Lower lobe of right lung (tissue), 2 donors: Measurements from ENCODE around the gene MGAT5B. TPM values are rescaled to one million over a fixed set of nuclear protein-coding genes. Genes with fewer than 3 reads are reported as not detected.

Experiments
- ATAC-seq, 2 donors: fragments of 200-7000 bp; cut with Tn5 transposase; one replicate each; pipeline ENCODE4 v1.9.1; 2020 to 2022; ENCODE audit warnings: mild to moderate bottlenecking in 2 of 2, moderate library complexity in 2 of 2
- DNase-seq: peaks from one replicate; pipeline ENCODE4 v3.0.0-alpha.2; 2020
- H3K27ac ChIP-seq: fragments of 200-600 bp; one replicate; pipeline ENCODE4 v1.8.0; 2022
- H3K27me3 ChIP-seq: fragments of 200-600 bp; one replicate; pipeline ENCODE4 v1.8.0; 2022; ENCODE audit warnings: low read depth
- H3K36me3 ChIP-seq: fragments of 200-600 bp; one replicate; pipeline ENCODE4 v1.8.0; 2022; ENCODE audit warnings: mild to moderate bottlenecking
- H3K4me1 ChIP-seq: fragments of 200-600 bp; one replicate; pipeline ENCODE4 v1.8.0; 2022
- H3K4me3 ChIP-seq: fragments of 200-600 bp; one replicate; pipeline ENCODE4 v1.8.0; 2022; ENCODE audit warnings: mild to moderate bottlenecking
- H3K9me3 ChIP-seq: fragments of 200-600 bp; one replicate; pipeline ENCODE4 v1.8.0; 2022
- intact Hi-C: fragments of 100-400 bp; cut with DNase I; formaldehyde crosslinking; loops from one replicate; pipeline ENCODE4 v1.11.0; 2022
- total RNA-seq: library from RNA; stranded (reverse); fragmentation: NEBNext Ultra II Directional; extraction: Animal tissue kit (Norgen Biotek cat#: 25700); gene quantifications from one replicate; pipeline ENCODE4 v1.2.1, GENCODE V29; 2021
- TF ChIP-seq, protein P1 (sequence below): fragments of 200-600 bp; IDR thresholded peaks from one replicate; pipeline ENCODE4 v1.8.0; 2022; ENCODE audit warnings: antibody characterized with exemption, mild to moderate bottlenecking
- donor health status: DM: no; HTN: yes; CAD: no; lungs with severe emphysema.

Gene MGAT5B
- total RNA-seq, 1 donor from 2014 or later: 1.3 TPM

DNA sequence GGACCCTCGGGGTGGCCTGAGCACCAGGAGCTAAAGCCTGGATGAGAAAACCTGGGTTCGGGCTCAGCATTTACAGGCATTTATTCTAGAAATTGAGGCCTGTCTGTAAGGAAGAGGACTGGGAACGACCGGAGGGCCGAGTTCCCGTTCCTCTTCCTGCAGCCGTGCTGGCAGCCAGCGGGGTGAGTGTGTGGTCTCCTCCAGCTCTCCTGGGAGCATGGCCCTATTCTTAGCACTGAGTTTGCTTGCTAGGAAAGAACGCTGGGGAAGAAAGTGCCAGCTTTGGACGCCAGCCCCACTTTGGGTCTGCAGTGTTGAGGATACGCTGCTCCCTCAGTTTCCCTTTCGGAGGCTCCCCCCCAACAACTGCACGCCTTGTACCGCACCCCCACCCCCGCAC, 49.6 kb downstream of the MGAT5B start:
- H3K36me3 ChIP-seq: no peaks in the 10 kb centered on the region
- intact Hi-C loops: no loop called here
- ATAC-seq: no peak
- TF ChIP-seq, protein P1, sequence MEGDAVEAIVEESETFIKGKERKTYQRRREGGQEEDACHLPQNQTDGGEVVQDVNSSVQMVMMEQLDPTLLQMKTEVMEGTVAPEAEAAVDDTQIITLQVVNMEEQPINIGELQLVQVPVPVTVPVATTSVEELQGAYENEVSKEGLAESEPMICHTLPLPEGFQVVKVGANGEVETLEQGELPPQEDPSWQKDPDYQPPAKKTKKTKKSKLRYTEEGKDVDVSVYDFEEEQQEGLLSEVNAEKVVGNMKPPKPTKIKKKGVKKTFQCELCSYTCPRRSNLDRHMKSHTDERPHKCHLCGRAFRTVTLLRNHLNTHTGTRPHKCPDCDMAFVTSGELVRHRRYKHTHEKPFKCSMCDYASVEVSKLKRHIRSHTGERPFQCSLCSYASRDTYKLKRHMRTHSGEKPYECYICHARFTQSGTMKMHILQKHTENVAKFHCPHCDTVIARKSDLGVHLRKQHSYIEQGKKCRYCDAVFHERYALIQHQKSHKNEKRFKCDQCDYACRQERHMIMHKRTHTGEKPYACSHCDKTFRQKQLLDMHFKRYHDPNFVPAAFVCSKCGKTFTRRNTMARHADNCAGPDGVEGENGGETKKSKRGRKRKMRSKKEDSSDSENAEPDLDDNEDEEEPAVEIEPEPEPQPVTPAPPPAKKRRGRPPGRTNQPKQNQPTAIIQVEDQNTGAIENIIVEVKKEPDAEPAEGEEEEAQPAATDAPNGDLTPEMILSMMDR: no peak
- peaks cover 11% of the 10 kb centered on the region for H3K27me3 ChIP-seq
- H3K27ac ChIP-seq: no peak overlapping the region
- H3K9me3 ChIP-seq: no peaks in the 10 kb centered on the region
- no peak overlapping the region for H3K4me3 ChIP-seq
- H3K4me1 ChIP-seq: no peaks in the 10 kb centered on the region
- no peak for DNase-seq

DNA sequence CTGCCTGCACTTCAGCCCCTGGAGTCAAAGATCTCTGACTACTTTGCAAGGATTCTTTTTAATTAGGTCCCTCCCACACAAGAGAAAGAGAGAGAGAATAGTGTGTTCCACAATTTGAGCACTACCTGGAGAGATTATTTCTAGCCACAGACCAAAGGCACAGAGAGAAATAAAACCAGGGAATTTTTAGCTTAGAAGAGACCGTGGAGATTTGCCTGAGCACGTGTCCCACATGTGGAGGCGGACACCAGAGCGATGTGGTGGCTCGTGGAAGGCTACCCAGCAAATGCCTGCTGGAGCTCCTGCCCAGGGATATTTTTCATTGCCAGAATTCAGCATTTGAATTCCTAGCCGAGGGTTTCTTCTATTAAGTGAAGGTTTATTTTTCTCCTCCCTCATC, 50.6 kb downstream of the MGAT5B start:
- H3K27me3 ChIP-seq: peaks cover 12% of the 10 kb centered on the region
- ATAC-seq (no peak), DNase-seq (no peak)
- intact Hi-C loops: no loop called here
- no peaks in the 10 kb centered on the region for H3K4me1 ChIP-seq
- no peak overlapping the region for H3K27ac ChIP-seq
- no peaks in the 10 kb centered on the region for H3K36me3 ChIP-seq
- H3K9me3 ChIP-seq: no peaks in the 10 kb centered on the region
- H3K4me3 ChIP-seq: no peak overlapping the region
- TF ChIP-seq, protein P1: no peak

DNA sequence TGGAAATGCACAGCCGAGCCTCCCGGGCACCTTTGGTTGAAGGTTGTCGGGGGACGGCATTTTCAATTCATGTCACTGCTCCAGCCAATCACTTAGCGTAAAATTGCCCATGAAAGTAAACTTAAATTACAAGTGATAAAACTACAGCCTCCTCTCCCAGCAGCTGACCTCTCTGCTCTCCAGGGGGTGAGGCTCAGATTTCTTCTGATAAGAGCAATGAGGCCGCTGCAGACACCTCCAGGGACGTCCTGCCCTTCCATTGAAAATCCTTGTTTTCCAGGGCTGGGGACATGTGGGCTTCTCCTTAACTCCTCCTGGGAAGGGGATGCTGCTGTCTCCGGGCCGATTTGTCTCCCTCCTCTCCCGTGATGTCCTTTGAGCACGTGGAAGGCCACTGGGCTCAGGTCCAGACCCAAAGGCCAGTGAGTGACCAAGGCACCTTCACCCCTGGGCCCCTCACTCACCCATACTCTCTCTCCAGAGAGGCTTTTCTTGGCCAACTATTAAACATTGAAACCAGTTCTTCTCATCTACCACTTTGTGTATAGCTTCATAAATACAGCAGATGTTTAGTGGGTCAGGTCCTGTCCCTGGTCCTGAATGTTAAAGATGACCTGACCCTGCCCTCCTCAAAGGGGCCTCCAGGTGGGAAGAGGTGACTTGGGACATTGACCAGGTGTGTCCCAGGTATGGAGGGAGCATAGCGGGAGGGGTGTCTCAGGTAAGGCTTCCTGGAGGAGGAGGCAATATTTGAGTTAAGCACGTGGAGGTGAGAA, 52.3 kb downstream of the MGAT5B start:
- no peak for DNase-seq
- no peaks in the 10 kb centered on the region for H3K9me3 ChIP-seq
- H3K27me3 ChIP-seq: peaks cover 16% of the 10 kb centered on the region
- TF ChIP-seq, protein P1: no peak
- H3K27ac ChIP-seq: no peak overlapping the region
- intact Hi-C loops: no loop called here
- no peaks in the 10 kb centered on the region for H3K4me1 ChIP-seq
- no peak overlapping the region for H3K4me3 ChIP-seq
- no peaks in the 10 kb centered on the region for H3K36me3 ChIP-seq
- no peak for ATAC-seq

DNA sequence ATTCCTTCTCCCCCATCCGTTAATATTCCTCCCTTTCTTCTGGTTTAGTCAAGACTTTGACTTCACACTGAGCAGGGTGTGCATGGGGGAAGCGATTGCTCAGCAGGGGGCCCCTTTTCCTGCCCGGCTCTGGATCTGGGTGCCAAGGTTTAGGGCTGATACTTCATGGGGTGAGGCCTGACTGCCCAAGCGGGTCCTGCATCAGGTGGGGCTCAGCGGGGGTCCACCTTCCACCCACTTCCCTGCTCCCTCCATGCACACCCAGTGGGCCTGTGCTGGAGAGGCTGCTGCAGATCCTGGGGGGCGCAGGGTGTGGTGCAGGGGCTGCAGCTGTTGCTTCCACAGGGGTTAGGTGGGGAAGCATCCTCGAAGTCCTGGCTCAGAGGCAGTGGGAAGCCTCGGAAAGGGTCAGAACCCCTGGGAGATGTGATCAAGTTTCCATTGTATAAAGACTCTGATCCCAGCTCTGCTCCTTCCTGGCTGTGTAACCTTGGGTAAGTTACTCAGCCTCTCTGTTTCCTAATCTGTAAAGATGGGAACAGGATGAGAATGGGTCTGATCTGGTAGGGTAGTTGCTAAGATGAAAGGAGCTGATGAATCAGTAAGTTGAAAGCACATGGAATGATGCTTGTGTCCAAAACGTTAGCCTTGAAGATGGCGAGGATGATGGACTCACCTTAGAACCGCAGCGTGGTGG, 53.3 kb downstream of the MGAT5B start:
- Histone ChIP-seq H3K27ac (no peak overlapping the region), H3K27me3 (peaks cover 10% of the 10 kb centered on the region), H3K4me3 (no peak overlapping the region), H3K36me3 (no peaks in the 10 kb centered on the region), H3K9me3 (no peaks in the 10 kb centered on the region), H3K4me1 (no peaks in the 10 kb centered on the region)
- ATAC-seq: no peak
- no peak for DNase-seq
- intact Hi-C loops: no loop called here
- TF ChIP-seq, protein P1: no peak

DNA sequence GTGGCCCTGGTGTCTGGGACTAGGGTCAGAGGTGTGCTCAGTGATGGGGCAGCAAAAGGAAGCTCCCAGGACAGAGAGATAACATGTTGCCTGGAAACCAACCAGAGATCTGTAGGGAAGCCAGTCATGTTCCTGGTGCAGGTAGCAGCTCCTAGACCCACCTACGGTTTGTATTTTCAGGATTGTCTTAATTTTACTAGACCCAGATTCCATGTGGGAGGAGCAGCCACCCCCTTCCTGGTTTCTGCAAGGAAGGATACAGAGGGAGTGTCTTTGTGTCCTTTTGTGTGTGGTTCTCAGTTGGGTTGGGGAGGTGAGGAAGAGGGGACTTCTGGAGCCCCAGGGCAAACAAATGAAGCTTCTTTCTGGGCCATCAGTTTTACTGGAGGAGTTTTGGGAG, 53.9 kb downstream of the MGAT5B start:
- intact Hi-C loops: no loop called here
- Histone ChIP-seq H3K36me3 (no peaks in the 10 kb centered on the region), H3K27me3 (peaks cover 10% of the 10 kb centered on the region), H3K4me3 (no peak overlapping the region), H3K4me1 (no peaks in the 10 kb centered on the region), H3K9me3 (no peaks in the 10 kb centered on the region), H3K27ac (no peak overlapping the region)
- ATAC-seq (no peak), DNase-seq (no peak)
- TF ChIP-seq, protein P1: no peak
